GM12872 (cell line): ENCODE data around the gene ARL6IP6.

Experiments used
- TF ChIP-seq, protein P1 (sequence below): IDR thresholded peaks from 3 replicates; pipeline ENCODE4 v1.5.1; 2011; ENCODE audit warnings: low read depth, mild to moderate bottlenecking, low read length, moderate library complexity; ENCODE audit not compliant: insufficient read depth

The ARL6IP6 gene

DNA sequence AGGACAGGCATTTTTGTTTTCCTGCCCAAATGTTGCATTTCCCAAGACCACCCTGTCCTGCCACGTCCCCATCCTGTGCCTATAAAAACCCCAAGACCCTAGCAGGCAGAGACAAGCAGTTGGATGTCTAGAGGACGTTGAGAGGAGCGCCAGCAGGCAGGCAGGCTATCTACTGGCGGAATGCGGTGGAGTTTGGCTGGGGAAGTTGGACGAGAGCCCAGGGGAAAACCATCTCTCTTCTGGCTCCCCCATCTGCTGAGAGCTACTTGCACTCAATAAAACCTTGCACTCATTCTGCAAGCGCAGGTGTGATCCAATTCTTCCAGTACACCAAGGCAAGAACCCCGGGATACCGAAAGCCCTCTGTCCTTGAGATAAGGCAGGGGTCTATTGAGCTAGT lies 72.5 kb downstream of the ARL6IP6 start:
- TF ChIP-seq, protein P1, sequence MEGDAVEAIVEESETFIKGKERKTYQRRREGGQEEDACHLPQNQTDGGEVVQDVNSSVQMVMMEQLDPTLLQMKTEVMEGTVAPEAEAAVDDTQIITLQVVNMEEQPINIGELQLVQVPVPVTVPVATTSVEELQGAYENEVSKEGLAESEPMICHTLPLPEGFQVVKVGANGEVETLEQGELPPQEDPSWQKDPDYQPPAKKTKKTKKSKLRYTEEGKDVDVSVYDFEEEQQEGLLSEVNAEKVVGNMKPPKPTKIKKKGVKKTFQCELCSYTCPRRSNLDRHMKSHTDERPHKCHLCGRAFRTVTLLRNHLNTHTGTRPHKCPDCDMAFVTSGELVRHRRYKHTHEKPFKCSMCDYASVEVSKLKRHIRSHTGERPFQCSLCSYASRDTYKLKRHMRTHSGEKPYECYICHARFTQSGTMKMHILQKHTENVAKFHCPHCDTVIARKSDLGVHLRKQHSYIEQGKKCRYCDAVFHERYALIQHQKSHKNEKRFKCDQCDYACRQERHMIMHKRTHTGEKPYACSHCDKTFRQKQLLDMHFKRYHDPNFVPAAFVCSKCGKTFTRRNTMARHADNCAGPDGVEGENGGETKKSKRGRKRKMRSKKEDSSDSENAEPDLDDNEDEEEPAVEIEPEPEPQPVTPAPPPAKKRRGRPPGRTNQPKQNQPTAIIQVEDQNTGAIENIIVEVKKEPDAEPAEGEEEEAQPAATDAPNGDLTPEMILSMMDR: no peak

DNA sequence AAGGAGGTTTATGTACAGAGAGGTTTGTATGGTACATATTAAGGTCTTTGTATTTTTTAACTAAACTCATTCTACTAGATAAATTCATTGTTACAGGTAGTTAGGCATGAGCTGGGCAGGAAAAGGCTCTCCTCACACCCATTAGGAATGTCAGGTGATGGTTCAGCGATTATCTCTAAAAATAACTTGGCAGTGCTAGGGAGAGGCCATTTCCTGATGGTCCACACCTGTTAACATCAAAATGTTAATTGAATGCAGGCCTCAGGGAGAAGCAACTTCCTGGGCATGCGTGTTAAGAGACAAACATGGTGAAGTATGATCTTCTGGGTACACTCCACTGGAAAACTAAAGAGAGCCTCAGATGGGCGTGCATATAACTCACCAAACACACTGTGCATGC lies 73.6 kb downstream of the ARL6IP6 start:
- TF ChIP-seq, protein P1: no peak

DNA sequence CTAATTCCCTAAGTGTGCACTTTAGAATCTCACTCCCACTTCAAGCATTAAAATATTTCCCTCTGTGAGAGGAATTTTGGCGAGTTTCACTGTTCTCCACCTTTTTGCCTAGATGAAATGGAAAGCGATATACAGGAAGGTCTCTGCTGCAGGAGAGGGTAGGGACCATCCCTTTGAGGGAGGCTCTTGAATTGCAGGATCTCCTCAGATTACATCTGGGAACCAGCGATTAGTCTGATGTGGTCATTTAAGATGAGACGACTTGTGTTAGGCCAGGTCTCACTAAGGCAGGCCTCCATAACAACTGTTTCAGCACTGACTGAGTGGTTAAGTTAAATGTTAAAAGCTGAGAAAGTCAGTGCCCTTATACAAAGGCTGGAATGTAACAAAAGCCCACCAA lies 74.6 kb downstream of the ARL6IP6 start:
- TF ChIP-seq, protein P1: no peak

DNA sequence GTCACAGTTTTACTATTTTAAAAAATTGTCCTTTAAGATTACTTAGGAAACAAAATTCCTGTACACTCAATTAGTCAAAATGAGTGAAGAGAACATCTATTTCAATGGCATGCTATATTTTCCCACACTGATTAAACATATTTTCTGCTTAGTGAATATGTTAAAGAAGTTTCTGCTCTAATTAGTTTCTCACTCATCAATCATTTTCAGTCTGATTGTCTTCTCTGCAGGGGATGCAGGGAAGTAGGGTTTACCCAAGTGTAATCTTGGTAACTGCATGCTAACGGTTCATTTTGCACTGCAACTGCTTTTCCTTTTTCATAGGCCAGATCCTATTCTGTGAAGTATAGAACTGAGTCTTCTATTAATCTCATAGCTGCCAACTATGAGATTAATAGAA lies 78.5 kb downstream of the ARL6IP6 start:
- TF ChIP-seq, protein P1: no peak

DNA sequence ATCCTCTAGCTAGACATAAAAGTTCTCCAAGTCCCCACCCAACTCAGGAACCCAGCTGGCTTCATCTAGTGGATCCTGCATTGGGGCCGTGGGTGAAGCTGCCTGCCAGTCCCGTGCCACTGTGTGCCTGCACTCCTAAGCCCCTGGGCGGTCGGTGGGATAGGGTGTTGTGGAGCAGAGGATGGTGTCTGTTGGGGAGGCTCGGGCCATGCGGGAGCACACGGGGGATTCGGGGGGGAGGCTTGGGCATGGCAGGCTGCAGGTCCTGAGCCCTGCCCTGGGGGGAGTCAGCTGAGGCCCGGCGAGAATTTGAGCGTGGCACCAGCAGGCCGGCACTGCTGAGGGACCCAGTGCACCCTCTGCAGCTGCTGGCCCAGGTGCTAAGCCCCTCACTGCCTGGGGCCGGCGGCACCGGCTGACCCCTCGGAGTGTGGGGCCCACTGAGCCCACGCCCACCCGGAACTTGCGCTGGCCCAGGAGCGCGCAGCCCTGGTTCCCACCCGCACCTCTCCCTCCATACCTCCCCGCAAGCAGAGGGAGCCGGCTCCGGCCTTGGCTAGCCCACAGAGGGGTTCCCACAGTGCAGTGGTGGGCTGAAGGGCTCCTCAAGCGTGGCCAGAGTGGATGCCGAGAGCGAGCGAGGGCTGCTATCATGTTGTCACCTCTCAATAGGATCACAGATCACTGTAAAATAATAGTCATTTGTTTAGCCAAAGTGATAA lies 86.4 kb downstream of the ARL6IP6 start:
- TF ChIP-seq, protein P1: no peak

DNA sequence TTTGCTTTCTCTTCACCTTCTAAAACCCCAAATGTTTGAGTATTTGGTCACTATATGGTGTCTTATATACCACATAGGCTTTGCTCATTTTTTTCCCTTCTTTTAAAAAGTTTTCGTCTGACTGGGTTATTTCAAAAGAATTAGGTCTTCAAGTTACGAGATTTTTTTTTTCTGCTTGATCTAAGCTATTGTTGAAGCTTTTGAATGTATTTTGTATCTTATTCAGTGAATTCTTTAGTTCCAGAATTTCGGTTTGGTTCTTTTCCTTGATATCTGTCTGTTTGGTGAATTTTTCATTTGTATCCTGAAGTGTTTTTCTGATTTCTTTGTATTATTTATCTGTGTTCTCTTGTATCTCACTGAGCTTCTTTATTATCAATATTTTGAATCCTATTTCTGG lies 93.5 kb downstream of the ARL6IP6 start:
- TF ChIP-seq, protein P1: no peak
